Renal cortex interstitium (tissue), 11 donors: ENCODE measurements around the gene AP1G2. TPM values are rescaled to one million over a fixed set of nuclear protein-coding genes. Genes with fewer than 3 reads are reported as not detected.

Experiments
- DNase-seq, 11 donors: peaks; one replicate each; pipeline ENCODE4 v3.0.0-alpha.2; 2013; ENCODE audit warnings: low read depth in 9 of 11, low spot score in 4 of 11; ENCODE audit errors: extremely low read depth in 1 of 11
- polyA plus RNA-seq, 3 donors: library from polyadenylated mRNA; unstranded; fragments of 120-200 nt; gene quantifications; one replicate each; pipeline ENCODE4 v1.2.1, GENCODE V29; 2013; ENCODE audit not compliant: insufficient read length in 3 of 3

Gene AP1G2
- polyA plus RNA-seq, 3 donors, result 66.5 to 121 (median 75.3) TPM

DNA sequence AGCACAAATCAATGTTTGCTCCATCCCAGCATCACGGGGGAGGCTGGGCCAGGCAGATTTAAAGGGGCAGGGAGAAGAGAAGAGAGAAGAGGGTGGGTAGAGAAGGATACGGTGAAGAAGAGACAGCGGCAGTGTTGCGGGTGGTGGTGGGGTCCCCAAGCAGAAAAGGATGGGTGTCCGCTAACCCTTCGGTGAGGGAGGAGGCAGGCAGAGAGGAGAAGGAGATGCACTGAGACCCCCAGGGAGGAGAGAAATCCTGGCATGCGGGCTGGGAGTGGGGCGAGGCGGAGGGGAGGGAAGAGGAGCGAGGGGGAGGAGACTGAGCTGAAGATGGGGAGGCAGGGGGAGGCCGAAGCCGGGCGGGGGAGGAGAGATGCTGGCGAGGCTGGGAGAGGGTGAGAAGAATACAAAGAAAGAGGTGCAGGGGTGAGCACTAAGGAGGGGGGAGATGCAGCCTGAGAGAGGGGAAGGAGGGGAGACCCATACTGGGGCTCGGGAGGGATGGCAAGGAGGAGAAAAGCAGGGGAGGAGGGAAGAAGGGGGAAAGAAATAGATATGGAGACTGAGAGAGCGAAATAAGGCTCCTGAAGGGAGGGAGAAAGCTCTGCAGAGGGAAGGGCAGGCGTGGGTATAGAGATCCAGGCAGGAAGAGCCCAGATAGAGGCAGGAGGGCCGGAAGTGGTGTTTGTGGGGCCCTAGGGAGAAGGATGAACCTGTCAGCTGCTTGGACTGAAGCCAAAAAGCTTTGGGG is 11.1 kb upstream of the AP1G2 start, which contains the start of gene JPH4:
Gene JPH4, minus strand, starts transcription at position 231 of the 751 bp plus-strand sequence. CDS start 1,337 bp downstream, outside the sequence.
- DNase-seq, result peak in 1 of 11 donors; percentile 43

DNA sequence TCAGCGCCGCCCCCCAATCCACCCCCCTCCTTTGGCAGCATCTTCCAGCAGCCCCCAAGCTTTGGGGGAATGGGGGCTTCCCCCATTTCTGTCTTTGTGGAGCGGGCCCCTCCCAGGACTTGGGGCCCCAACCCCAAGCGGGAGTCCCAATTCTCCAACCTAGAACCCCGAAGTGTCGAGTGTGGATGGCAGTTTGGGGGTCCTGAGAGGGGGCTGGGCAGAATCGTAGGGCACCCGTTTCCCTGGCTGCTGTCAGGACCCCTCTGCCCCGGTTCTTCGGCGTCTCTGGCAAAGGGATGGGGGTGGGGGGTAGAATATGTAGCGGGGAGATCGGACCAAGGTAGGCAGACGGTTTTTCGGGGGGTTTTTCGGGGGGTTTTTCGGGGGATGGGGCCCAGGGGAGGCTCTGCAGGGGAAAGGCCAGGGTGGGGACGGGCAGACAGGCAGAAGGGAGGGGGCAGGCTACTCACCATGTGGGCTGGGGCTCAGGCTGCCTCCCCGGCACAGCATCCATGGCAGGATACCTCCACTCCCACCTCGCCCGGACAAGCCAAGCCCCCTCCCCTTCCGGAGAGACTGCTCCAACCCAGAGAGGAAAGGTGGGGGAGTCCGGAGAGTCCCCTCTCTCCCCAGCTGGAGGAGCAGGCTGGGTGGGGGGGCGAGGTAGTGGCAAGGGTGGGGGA is 10.3 kb upstream of the AP1G2 start:
- peak in 1 of 11 donors; percentile 31 for DNase-seq

DNA sequence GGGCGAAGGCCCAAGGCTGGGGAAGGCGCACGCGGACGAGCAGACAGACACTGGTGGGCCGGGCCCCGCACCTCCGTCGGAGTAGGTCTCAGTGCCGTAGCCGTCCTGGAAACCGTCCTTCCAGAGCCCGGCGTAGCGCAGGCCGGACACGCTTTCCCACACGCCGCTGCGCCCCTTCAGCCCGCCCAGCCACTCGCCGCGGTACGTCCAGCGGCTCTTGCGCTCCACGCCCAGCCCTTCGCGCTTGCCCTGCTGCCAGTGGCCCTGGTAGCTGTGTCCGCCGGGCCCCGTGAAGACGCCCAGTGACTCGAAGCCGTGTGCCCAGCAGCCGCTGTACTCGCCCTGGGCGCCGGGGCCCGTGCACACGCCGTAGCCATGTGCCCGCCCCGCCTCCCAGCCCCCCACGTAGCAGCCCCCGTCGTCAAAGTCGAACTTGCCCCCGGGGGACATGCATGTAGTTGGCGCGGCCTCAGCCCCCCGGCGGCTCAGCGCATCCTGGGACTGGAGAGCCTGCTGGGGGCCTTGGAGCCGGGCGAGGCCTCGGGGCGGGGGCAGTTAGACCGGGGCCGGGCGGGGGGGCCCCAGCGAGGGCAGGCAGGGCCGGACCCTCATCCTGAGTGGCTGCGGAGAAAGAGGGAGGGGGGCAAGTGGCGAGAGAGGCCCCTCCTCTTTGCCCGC is 9.6 kb upstream of the AP1G2 start:
- peak in 1 of 11 donors; percentile 36 for DNase-seq

DNA sequence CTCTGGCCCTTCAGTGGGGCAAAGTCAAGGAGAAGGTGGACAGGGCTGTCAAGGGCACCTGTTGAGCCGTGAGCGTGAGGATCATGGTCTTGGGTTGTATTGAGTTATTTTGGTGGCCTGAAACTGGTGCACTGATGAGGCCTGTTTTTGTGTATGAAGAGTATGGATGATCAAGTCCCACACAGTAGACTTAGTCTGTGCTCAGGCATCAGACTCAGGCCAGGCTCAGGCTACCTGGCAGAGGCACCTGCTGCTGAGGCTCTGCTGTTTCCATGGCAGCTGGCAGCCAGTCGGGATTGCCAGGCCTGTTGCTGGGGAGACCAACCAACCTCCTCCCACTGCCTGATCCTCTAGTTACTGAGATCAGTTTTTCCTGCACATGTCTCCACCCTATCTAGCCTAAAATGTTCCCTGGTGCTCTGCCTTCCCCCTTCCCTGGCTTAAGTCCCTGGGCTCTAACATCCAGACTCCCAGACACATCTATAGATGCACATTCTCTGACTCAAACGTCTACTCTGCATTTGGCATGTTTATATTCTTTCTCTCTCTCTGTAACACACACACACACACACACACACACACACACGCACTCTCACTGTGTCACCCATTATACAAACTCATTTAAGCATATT is 5.9 kb upstream of the AP1G2 start:
- DNase-seq, result no peak

DNA sequence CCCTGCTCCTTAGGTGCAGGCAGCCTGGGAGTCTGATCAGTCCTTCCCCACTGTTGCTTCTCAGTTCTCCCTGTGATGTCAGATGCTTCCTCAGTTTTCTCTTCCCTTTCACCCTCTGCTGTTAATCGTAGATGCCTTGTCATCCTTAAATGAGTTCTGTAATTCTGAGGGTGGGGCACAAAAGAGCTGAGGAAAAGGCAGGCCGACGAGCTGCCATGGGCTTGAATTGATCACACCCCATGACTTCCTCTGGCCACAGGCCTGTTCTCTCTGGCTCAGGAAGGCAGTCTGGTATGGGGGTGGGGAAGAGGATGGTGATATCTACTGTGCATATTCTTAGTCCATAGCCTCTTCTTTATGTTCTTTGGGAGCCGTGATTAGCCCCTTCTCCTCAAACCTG is 5.2 kb upstream of the AP1G2 start:
- DNase-seq, result no peak

DNA sequence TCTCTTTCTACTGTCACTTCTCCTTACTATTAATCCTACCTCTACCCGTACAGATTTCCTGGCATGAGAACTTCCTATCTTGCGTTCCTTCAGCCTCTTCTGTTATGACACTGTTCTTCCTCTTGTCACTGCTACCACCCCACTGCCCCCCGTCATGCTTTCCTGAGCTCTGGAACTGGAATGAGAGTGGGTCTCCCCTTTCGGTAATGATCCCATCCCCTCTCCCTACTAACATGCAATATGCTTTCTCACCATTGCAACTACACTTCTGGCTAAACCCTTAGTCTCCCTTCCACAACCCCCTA is 4.9 kb upstream of the AP1G2 start:
- DNase-seq, result no peak

DNA sequence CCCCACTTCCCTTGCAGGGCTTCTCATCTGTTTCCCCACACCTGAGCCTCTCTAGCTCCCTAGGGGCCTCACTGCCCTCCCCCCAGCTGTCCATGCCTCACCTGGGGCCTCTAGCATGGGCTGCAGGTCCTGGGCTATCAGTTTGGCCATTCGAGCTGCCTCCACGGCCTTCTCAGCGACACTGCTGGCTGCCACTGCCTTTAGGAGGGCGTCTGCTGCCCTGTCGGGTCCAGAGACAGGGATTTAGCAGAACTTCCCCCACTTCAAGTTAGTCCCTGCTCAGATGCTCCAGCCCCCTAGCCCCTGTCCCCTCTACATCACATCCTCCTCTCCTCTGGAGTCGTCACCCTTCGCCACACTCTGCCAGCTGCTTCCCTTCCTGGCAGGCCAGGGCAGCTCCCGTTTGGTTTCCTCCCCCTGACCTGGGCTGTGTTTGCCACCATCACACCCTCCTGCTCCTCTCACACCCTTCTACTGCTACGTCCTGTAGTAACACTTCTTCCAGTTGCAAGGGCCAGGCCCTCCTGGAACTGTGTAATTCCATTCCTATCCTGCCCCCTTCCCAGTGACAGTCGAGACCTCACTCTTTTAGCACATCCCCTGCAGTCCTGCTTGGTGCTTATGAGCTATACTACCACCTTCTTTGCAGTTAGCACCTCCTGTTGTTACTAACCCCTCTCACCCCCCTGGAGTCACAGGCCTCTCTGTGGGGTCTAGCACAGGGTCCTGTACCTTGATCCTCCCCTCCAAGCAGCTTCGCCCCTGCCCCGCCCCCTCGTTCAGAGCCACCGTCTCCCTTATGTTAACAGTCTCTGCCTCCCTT is 4.3 kb upstream of the AP1G2 start:
- DNase-seq, result no peak

DNA sequence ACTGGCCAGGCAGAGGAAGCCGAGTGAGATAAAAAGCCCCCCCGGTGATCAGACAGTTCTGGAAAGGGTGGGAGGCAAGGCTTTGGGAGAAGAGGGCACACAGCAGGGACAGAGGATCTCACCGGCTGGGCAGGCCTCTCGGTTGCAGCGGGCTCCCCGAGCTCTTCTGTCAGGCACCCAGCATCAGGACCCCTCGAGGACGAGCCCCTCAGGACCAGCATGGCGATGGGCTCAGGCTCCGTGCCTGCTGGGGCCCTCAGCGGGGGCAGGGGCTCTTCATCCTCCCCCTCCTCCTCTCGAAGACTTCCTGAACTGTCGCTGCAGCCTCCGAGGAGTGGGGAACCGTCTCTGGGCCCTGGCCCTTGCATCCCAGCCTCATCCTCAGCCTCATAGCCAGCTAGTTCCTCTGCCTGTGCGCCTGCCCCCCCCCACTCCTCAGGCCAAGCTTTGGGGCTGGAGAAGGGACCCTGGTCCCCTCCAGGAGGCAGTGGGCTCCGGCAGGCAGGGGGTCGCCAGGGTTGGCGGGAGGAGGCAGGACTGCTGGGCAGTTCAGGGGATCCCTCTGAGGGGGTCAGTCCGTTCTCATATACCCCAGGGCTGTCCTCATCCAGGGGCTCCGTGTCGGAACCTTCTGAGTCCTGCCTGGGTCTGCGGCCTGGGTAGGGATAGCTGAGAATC is 3.4 kb upstream of the AP1G2 start:
- DNase-seq, result no peak

DNA sequence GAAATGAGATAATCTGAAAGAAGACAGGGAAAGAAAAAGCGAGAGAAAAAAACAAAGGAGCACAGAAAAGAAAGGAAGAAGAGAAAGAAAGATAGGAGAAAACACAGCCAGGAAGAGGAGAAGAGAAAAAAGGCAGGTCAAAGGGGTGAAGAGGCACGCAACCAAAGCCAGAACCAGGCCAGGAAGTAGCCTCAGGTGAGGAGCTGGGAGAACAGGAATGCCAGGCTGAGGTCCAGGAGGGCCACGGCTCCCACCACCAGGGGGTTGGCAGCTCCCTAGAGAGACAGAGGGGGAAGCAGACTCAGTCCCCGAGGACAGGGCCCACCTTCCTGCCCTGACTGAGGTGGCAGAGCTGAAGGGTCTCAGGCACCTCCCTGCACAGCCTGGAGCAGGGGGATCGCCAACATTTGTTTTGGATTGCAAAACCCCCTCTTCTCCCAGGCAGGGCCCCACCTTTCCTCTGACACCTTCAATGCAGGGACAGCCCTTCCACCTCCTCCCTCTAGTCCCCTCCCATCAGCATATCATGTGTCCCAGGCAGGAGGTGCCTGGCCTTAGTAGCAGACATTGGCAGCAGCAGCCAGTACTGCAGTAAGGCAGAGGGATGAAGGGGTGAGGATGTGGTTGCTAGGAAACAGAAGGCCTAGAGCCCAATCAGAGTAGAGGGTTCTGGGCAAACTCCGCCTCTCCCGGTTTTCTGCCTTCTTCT is 2.0 kb upstream of the AP1G2 start:
- DNase-seq, result no peak

DNA sequence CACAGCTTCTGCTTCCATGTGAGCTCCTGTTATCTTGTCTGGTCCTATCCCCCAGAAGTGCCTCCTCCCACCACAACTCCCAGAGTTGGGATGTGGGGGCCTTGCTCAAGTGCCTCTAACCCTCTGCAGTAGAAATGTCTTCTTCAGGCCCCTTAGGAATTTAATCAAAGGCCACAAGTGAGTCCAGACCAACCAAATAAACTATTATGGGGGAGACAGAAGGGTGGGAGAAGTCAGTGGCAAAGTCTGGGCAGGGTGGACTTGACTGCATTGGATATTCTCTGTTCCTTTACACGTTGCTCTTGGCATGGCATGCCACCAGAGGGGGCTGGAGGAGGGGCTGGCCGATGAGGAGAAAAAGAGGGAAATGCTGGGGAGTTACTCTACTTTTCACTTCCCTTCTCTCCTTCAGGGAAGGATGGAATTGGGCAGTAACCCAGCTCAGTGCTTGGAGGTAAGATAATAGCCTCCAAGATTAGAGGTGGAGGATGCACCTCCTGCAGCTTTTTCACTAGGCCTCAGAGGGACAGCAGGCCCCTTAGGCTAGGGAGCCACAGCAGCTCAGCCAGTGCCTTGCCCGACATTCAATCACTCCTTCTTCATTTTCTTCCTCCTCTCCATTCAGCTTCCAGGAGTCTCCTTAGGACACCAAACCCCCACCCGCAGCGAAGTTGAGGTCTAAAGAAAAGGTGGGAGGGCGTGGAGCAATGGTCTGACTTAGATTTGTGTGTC is 1.2 kb upstream of the AP1G2 start:
- peak in 1 of 11 donors; percentile 18 for DNase-seq

DNA sequence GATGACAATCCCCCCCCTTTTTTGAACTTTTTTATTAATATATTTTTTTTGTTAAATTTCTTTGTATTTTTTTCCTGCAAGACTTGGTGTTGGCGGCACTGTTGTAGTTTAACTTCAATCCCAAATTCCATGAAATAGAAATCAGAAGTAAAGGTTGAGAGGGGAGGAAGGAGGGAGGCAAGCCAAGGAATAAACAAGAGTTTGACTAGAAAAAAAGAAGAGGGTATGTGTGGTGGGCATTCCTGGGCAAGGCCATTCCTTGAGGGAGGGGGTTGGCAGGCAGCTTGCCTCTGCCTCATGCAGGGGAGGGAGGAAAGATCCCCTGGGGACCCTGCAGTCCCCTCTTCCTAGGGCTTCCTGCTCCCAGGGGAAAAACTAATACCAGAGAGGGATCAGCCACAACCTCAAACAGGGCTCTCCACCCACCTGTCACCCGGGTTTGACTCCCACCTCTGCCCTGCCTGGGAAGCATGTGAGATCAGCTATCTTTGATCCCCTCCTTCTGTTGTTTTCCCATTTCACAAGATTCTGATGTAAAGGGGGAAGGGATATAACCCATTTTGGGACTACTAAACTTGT is 519 bp upstream of the AP1G2 start:
- DNase-seq, result no peak

DNA sequence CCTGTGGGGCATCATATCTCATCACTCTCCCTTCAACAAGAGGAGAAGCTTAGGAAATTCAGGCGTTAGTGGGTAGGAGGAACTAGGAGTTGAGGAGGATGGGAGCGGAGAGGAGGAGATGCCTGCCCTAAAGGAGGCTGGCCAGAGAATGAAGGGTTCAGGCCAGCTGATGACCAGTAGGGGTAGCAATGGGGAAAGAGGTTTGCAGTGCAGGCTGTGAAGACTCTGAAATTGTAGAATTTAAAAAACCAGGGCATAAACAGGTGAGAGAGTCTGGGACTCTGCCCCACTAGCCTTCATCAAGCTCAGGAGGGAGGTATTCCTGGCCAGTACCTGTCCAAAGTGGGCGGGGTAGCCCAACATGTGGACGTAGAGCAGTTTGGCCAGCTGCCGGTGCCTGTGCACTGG is 809 bp downstream of the AP1G2 start:
- DNase-seq, result no peak

DNA sequence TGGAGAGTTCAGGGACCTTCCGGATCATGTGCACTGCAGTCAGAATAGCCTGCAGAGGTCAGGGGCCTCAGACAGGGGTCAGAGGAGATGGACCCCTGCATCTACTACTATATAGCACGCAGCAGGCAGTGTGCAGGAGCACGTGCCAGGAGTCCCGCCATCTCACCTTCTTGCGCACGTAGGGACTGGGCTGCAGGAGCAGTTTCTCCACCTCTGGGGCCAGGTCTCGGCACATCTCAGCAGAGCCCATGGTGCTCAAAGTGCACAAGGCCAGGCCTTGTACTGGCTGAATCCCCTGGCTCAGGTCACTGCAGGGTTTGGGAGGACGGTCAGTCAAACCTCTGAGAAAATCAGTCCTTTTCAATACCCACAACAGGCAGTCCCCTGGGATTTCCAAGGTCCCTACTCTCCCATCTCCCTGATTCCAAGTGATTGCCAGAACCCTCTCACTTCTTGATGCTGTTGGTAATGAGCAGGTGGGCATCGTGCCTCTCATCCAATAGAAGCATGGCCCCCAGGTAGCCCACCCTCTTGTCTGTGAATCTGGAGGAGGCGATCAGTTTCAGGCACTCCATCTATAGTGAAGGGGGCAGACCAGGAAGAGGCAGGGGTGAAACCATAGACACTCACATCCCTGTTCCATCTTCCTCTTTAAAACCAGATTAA is 1.3 kb downstream of the AP1G2 start:
- DNase-seq, result no peak

DNA sequence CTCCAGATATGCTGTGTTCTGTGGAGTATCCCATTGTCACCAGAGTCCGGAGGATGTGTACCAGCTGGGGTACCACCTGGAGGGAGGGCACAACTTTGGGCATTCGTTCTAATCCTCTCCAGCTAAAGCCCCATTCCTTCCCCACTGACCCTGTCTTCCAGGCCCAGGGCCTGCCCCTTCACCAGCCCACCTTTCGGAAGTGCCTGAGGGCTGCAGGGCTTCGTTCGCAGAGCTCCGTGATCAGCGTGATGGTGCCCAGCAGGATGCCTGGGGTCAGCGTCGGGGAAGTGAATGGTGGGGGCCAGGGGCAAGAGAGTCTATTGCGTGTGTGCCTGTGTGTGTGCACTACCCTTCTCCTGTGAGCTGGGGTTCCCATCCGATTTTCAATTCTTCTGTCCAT is 2.0 kb downstream of the AP1G2 start:
- DNase-seq, result no peak

DNA sequence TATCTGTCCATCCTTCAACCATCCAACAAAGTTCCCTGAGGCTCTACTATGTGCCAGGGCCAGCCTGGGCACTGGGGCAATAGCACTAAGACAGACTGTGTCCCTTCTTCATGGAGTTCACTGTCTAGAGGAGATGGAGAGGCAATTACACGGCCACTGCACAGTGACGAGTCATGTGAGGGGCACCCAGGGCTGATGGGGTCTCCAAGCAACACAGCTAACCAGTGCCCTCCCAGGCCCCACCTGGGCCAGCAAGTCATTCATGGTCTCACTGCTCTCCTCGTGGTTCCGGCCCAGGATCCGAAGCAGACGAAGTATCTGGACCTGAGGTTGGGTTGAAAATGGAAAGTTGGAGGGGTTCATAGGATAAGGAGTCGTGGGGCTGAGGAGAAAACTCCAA is 2.7 kb downstream of the AP1G2 start:
- DNase-seq, result no peak

DNA sequence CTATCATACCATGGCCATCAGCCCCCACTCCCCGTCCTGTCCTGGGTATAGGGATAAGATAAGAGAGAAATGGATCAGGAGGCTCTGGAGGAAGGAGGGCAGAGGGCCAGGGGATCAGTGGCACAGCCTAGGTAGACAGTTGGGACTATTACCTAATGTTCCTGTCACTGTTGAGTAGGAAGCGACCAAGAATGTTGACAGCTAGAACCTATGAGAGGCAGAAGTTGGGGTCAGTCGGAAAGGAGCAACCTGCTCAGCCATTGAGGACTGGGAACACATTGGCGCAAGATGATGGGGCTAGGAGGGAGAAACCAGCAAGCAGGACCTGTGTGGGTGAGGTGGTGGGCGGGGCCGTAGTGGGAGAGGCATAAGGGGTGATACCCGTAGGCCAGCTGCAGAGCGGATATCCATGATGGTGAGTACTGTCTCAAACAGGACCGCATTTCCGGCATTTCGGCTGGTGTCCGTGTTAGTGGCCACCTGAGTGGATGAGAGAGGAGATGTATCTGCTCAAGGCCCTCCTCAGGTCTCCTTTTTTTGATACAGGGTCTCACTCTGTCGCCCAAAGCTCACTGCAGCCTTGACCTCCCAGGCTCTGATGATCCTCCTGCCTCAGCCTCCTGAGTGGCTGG is 3.3 kb downstream of the AP1G2 start:
- no peak for DNase-seq
